Endothelial cell (in vitro differentiated cells): ENCODE results near the gene HSD17B2. TPM values are rescaled to one million over a fixed set of nuclear protein-coding genes. Genes with fewer than 3 reads are reported as not detected.

Source experiments
- DNase-seq: peaks from one replicate; pipeline ENCODE4 v3.0.0; 2021; ENCODE audit warnings: low spot score
- H3K27ac Mint-ChIP-seq: one replicate; pipeline ENCODE4 v1.8.0; 2021; ENCODE audit warnings: mixed read lengths, inconsistent platforms; ENCODE audit not compliant: unreplicated experiment
- H3K27me3 Mint-ChIP-seq: one replicate; pipeline ENCODE4 v1.8.0; 2021; ENCODE audit warnings: mild to moderate bottlenecking, moderate library complexity, mixed read lengths, inconsistent platforms; ENCODE audit not compliant: unreplicated experiment
- H3K36me3 Mint-ChIP-seq: one replicate; pipeline ENCODE4 v1.8.0; 2021; ENCODE audit warnings: mild to moderate bottlenecking, low read depth, mixed read lengths, inconsistent platforms; ENCODE audit not compliant: unreplicated experiment
- H3K4me1 Mint-ChIP-seq: one replicate; pipeline ENCODE4 v1.8.0; 2021; ENCODE audit warnings: mild to moderate bottlenecking, mixed read lengths, inconsistent platforms; ENCODE audit not compliant: unreplicated experiment
- H3K4me3 Mint-ChIP-seq: one replicate; pipeline ENCODE4 v1.8.0; 2021; ENCODE audit warnings: mild to moderate bottlenecking, mixed read lengths, inconsistent platforms; ENCODE audit not compliant: unreplicated experiment
- H3K9me3 Mint-ChIP-seq: one replicate; pipeline ENCODE4 v1.8.0; 2021; ENCODE audit warnings: mixed read lengths, inconsistent platforms; ENCODE audit not compliant: unreplicated experiment
- CTCF ChIP-seq: fragments of 200-600 bp; sonication (generic); IDR thresholded peaks from one replicate; pipeline ENCODE4 v1.5.0; 2021; ENCODE audit warnings: antibody characterized with exemption; ENCODE audit not compliant: unreplicated experiment
- total RNA-seq: library from RNA; stranded (reverse); fragmentation: NEBNext Ultra II Directional; extraction: Animal tissue kit (Norgen Biotek cat#: 25700); gene quantifications from one replicate; pipeline ENCODE4 v1.2.1, GENCODE V29; 2021; ENCODE audit not compliant: unreplicated experiment

The HSD17B2 gene
- total RNA-seq, 1 donor from 2014 or later = not detected

GRCh38 chr16:82085011-82085779 lies 50.1 kb downstream of the HSD17B2 start:
- Mint-ChIP-seq H3K4me3 (no peak overlapping the region), H3K4me1 (no peaks in the 10 kb centered on the region), H3K27ac (no peak overlapping the region), H3K27me3 (no peaks in the 10 kb centered on the region), H3K9me3 (no peaks in the 10 kb centered on the region), H3K36me3 (no peaks in the 10 kb centered on the region)
- no peak for DNase-seq
- TF ChIP-seq CTCF = no peak

GRCh38 chr16:82088483-82088882 lies 53.4 kb downstream of the HSD17B2 start:
- H3K27ac Mint-ChIP-seq = no peak overlapping the region
- H3K9me3 Mint-ChIP-seq = no peaks in the 10 kb centered on the region
- no peaks in the 10 kb centered on the region for H3K4me1 Mint-ChIP-seq
- H3K4me3 Mint-ChIP-seq = no peak overlapping the region
- no peak for DNase-seq
- no peaks in the 10 kb centered on the region for H3K27me3 Mint-ChIP-seq
- H3K36me3 Mint-ChIP-seq = no peaks in the 10 kb centered on the region
- no peak for TF ChIP-seq CTCF

DNA sequence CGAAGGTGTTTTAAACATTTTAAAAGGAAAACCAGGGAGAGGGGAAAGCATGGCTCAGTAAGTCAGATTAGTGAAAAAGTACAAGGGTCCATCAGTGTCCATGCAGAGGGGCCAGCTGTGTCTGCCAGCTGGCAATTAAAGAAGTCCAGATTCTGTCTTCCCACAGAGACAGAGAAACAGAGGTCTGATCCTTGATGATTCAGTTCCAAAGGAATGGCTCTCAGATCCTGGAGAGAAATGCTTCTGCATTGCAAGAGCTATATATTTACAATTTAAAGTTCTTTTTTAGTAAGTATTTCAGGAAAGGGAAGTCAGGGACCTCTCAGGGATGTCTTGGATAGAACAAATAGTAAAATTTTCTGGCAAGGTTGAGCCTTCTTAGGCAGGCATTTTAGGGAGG lies 56.2 kb downstream of the HSD17B2 start:
- H3K4me1 Mint-ChIP-seq = no peaks in the 10 kb centered on the region
- H3K4me3 Mint-ChIP-seq = no peak overlapping the region
- H3K27me3 Mint-ChIP-seq = no peaks in the 10 kb centered on the region
- TF ChIP-seq CTCF = no peak
- H3K27ac Mint-ChIP-seq = no peak overlapping the region
- H3K9me3 Mint-ChIP-seq = no peaks in the 10 kb centered on the region
- no peak for DNase-seq
- H3K36me3 Mint-ChIP-seq = no peaks in the 10 kb centered on the region

DNA sequence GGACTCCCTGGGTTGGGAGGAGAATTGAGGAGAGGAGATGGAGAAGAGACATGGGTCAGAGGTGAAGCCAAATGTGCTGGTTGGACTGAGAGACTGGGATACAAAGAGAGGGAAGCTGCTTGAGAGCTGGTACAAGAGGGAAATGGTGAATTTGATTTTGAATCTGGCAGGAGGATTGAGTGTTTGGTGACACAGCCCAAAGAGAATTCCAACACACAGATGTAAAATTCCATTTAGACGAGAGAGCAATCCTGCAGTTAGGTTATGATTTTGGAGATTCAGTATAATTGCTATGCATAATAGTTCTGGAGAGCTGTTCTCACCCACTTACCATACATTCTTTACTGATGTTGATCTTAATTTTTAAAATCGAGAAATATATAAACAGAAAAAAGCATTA lies 57.7 kb downstream of the HSD17B2 start:
- Mint-ChIP-seq H3K4me1 (no peaks in the 10 kb centered on the region), H3K36me3 (no peaks in the 10 kb centered on the region), H3K27me3 (no peaks in the 10 kb centered on the region), H3K4me3 (no peak overlapping the region), H3K9me3 (no peaks in the 10 kb centered on the region), H3K27ac (no peak overlapping the region)
- no peak for DNase-seq
- TF ChIP-seq CTCF = no peak

DNA sequence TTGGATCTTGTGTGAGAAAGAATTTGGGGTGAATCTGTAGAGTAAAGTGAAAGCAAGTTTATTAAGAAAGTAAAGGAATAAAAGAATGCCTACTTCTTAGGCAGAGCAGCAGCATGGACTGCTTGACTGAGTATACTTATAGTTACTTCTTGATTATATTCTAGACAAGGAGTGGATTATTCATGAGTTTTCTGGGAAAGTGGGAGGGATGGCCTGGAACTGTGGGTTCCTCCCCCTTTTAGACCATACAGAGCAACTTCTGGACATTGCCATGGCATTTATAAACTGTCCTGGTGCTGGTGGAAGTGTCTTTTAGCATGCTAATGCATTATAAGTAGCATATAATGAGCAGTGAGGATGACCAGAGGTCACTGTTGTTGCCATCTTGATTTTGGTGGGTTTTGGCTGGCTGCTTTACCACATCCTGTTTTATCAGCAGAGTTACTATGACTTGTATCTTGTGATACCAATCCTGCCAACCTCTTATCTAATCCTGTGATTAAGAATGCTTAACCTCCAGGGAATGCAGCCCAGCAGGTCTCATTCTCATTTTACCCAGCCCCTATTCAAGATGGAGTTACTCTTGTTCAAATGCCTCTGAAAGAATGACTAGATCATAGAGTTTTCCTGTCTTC lies 58.7 kb downstream of the HSD17B2 start:
- no peak for TF ChIP-seq CTCF
- DNase-seq = no peak

More for the DNA sequence above, 58.7 kb downstream of the HSD17B2 start:
- Mint-ChIP-seq H3K27me3 (no peaks in the 10 kb centered on the region), H3K9me3 (no peaks in the 10 kb centered on the region), H3K4me3 (no peak overlapping the region), H3K27ac (no peak overlapping the region), H3K4me1 (peaks cover 5% of the 10 kb centered on the region), H3K36me3 (no peaks in the 10 kb centered on the region)
